NB4 (cell line): ENCODE measurements around the gene GDPGP1.

ENCODE experiments used
- CTCF ChIP-seq: IDR thresholded peaks from one replicate; pipeline ENCODE4 v1.5.1; 2012; ENCODE audit warnings: low read depth, low read length
- MAX ChIP-seq: IDR thresholded peaks from 2 replicates; pipeline ENCODE4 v1.6.1; 2011; ENCODE audit warnings: low read depth, low read length
- MYC ChIP-seq: IDR thresholded peaks from 2 replicates; pipeline ENCODE4 v1.6.1; 2011; ENCODE audit warnings: low read depth, low read length
- POLR2A ChIP-seq: IDR thresholded peaks from 2 replicates; pipeline ENCODE4 v1.6.1; 2011; ENCODE audit warnings: mild to moderate bottlenecking; ENCODE audit not compliant: insufficient read length; ENCODE audit errors: extremely low read depth

- TF ChIP-seq CTCF (no peak), POLR2A (no peak), MYC (no peak), MAX (no peak)
These were observed 20.2 kb upstream of the GDPGP1 start for GRCh38 chr15:90213818-90214204.
